OCI-LY1 (cell line): ENCODE data around the gene NEK2.

Experiments
- H2AFZ ChIP-seq: fragments of 200-600 bp; sonication (generic), shearing (Covaris generic); 2 replicates; pipeline ENCODE4 v1.6.0; 2014; ENCODE audit warnings: antibody characterized with exemption, mild to moderate bottlenecking, low read length
- H3F3A ChIP-seq: fragments of 200-600 bp; sonication (generic), shearing (Covaris generic); 2 replicates; pipeline ENCODE4 v1.6.0; 2014; ENCODE audit warnings: mild to moderate bottlenecking, antibody characterized with exemption, low read length, moderate library complexity; ENCODE audit not compliant: insufficient read depth
- H3K27ac ChIP-seq: fragments of 200-600 bp; sonication (generic); 2 replicates; pipeline ENCODE4 v1.5.1; 2014; ENCODE audit warnings: low read length, mixed run types, mild to moderate bottlenecking, low read depth; ENCODE audit not compliant: poor library complexity, severe bottlenecking
- H3K27me3 ChIP-seq: fragments of 200-600 bp; sonication (generic); 2 replicates; pipeline ENCODE4 v1.6.0; 2014; ENCODE audit warnings: antibody characterized with exemption, mild to moderate bottlenecking, low read length, moderate library complexity; ENCODE audit not compliant: insufficient read depth
- H3K36me3 ChIP-seq: fragments of 200-600 bp; sonication (generic); 2 replicates; pipeline ENCODE4 v1.6.1; 2014; ENCODE audit warnings: mild to moderate bottlenecking, antibody characterized with exemption, low read length, moderate library complexity, mixed read lengths; ENCODE audit not compliant: insufficient read depth
- H3K4me1 ChIP-seq: fragments of 200-600 bp; sonication (generic); 2 replicates; pipeline ENCODE4 v1.5.1; 2014; ENCODE audit warnings: mild to moderate bottlenecking, low read length, moderate library complexity; ENCODE audit not compliant: insufficient read depth, severe bottlenecking
- H3K4me2 ChIP-seq: fragments of 200-600 bp; sonication (generic), shearing (Covaris generic); 2 replicates; pipeline ENCODE4 v1.6.1; 2014; ENCODE audit warnings: low read length
- H3K4me3 ChIP-seq: fragments of 200-600 bp; sonication (generic); 2 replicates; pipeline ENCODE4 v1.5.1; 2014; ENCODE audit warnings: low read length, low read depth, mild to moderate bottlenecking, mixed read lengths; ENCODE audit not compliant: poor library complexity, severe bottlenecking
- H3K79me2 ChIP-seq: fragments of 200-600 bp; shearing (Covaris generic); 2 replicates; pipeline ENCODE4 v1.6.1; 2016; ENCODE audit warnings: mixed run types, low read length, mixed read lengths; ENCODE audit not compliant: insufficient read depth
- H3K9ac ChIP-seq: fragments of 200-600 bp; sonication (generic), shearing (Covaris generic); 2 replicates; pipeline ENCODE4 v1.6.1; 2014; ENCODE audit warnings: mild to moderate bottlenecking, low read length, mixed read lengths
- H3K9me2 ChIP-seq: fragments of 200-600 bp; sonication (generic), shearing (Covaris generic); 2 replicates; pipeline ENCODE4 v1.6.1; 2014; ENCODE audit warnings: low read depth, mild to moderate bottlenecking, low read length, mixed read lengths
- H3K9me3 ChIP-seq: fragments of 200-600 bp; shearing (Covaris generic); 2 replicates; pipeline ENCODE4 v1.6.1; 2014; ENCODE audit warnings: low read length, mixed read lengths
- H4K20me1 ChIP-seq: fragments of 200-600 bp; sonication (generic), shearing (Covaris generic); 2 replicates; pipeline ENCODE4 v1.6.0; 2016; ENCODE audit warnings: mild to moderate bottlenecking, low read length; ENCODE audit not compliant: insufficient read depth
- EZH2 ChIP-seq: fragments of 200-600 bp; sonication (generic), shearing (Covaris generic); IDR thresholded peaks from 2 replicates; pipeline ENCODE4 v1.8.0; 2017; ENCODE audit warnings: borderline replicate concordance, mixed run types, mild to moderate bottlenecking, antibody characterized with exemption, low read length, moderate library complexity, mixed read lengths
- TF ChIP-seq, protein P1 (sequence below): fragments of 200-600 bp; sonication (generic), shearing (Covaris generic); IDR thresholded peaks from 2 replicates; pipeline ENCODE4 v1.5.1; 2017; ENCODE audit warnings: mild to moderate bottlenecking, antibody characterized with exemption, low read length, moderate library complexity, mixed read lengths

Gene NEK2

DNA sequence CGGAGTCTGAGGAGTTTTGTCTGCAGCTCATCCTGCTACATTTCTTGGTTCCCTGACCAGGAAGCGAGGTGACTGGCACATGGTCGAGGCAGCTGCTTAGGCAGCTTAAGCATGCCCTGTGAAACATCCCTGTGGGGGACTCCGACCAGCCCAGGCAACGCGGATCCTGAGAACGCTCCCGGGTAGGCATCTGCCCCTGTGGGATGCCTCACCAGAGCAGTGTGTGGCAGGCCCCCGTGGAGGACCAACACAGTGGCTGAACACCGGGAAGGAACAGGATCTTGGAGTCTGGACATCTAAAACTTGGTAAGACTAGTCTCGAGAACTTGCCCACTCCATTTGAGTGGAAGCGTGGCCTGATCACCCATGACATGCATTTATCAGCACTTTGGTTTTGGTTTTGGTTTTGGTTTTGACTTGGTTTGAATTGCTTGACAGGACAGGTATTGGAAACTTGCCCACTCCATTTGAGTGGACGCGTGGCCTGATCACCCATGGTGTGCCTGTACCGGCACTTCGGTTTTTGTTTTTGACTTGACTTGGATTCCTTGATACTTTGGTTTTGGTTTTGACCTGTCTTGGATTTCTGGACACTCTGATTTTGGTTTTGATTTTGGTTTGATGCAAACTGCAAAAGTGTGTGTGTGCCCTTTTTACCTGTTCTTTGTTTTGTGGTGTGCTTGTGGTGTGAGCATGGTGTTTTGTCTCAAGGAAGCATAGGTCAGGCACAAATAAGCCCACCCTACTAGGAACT lies 12.2 kb upstream of the NEK2 start:
- H2AFZ ChIP-seq = no peak overlapping the region
- no peak overlapping the region for H3K4me2 ChIP-seq

DNA sequence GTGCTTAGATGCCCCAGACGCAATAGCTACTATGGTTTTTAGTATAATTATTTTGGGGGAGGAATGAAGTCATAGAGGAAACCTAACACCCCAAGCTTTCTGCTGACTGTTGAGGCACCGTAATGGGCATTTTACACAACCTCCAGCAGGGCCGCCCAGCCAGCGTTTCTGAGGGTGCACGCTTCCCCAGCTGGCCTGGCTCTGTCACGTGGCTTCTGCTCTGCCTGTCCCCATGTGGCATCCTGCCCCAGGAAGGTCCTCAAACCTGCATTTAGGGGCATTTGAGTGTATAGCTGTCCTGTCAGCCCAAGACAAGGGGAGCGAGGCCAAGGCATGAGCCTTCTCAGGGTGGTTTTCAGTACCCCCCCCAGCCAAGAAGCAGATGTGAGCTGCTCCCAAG lies 10.4 kb upstream of the NEK2 start:
- Histone ChIP-seq H3K27ac (no peak overlapping the region), H3K79me2 (no peaks in the 10 kb centered on the region), H2AFZ (no peak overlapping the region), H3K4me2 (no peak overlapping the region), H3F3A (no peaks in the 10 kb centered on the region), H3K36me3 (no peaks in the 10 kb centered on the region), H3K9me3 (no peaks in the 10 kb centered on the region), H3K4me3 (no peak overlapping the region), H4K20me1 (no peaks in the 10 kb centered on the region), H3K9me2 (no peaks in the 10 kb centered on the region), H3K9ac (no peak overlapping the region), H3K27me3 (no peaks in the 10 kb centered on the region), H3K4me1 (peaks cover 7% of the 10 kb centered on the region)
- TF ChIP-seq EZH2 = no peak
- TF ChIP-seq, protein P1, sequence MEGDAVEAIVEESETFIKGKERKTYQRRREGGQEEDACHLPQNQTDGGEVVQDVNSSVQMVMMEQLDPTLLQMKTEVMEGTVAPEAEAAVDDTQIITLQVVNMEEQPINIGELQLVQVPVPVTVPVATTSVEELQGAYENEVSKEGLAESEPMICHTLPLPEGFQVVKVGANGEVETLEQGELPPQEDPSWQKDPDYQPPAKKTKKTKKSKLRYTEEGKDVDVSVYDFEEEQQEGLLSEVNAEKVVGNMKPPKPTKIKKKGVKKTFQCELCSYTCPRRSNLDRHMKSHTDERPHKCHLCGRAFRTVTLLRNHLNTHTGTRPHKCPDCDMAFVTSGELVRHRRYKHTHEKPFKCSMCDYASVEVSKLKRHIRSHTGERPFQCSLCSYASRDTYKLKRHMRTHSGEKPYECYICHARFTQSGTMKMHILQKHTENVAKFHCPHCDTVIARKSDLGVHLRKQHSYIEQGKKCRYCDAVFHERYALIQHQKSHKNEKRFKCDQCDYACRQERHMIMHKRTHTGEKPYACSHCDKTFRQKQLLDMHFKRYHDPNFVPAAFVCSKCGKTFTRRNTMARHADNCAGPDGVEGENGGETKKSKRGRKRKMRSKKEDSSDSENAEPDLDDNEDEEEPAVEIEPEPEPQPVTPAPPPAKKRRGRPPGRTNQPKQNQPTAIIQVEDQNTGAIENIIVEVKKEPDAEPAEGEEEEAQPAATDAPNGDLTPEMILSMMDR = no peak

More for the DNA sequence above, 12.2 kb upstream of the NEK2 start:
- H3K79me2 ChIP-seq = no peaks in the 10 kb centered on the region
- no peaks in the 10 kb centered on the region for H3K9me3 ChIP-seq
- H3K4me3 ChIP-seq = no peak overlapping the region
- H3K4me1 ChIP-seq = no peaks in the 10 kb centered on the region
- H3F3A ChIP-seq = no peaks in the 10 kb centered on the region
- no peak overlapping the region for H3K9ac ChIP-seq
- H4K20me1 ChIP-seq = no peaks in the 10 kb centered on the region
- no peaks in the 10 kb centered on the region for H3K36me3 ChIP-seq
- TF ChIP-seq EZH2 = no peak
- TF ChIP-seq, protein P1 = no peak
- H3K27me3 ChIP-seq = no peaks in the 10 kb centered on the region
- H3K27ac ChIP-seq = no peak overlapping the region
- H3K9me2 ChIP-seq = no peaks in the 10 kb centered on the region

DNA sequence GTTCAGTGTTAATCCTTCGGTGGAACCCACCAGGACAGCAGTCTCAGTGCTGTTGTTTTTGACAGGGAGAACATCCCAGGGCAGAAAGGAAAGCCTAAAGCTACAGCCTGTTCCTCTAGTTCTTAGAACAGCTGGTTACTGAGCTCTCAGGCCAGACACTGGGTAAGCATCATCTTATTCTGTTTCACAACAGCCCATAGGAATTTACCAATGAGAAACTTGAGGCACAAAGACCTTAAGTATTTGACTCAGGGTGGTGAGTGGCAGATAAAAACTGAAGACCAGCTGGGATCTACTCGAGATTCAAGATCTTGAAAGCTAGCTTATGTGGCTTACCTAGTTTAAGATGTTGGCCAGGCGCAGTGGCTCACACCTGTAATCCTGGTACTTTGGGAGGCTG lies 9.4 kb upstream of the NEK2 start:
- H3K9ac ChIP-seq = no peak overlapping the region
- H4K20me1 ChIP-seq = no peaks in the 10 kb centered on the region
- H3K27ac ChIP-seq = no peak overlapping the region
- no peaks in the 10 kb centered on the region for H3K9me2 ChIP-seq
- H3K36me3 ChIP-seq = no peaks in the 10 kb centered on the region
- no peaks in the 10 kb centered on the region for H3K9me3 ChIP-seq
- no peaks in the 10 kb centered on the region for H3K79me2 ChIP-seq
- no peak for TF ChIP-seq EZH2
- TF ChIP-seq, protein P1 = no peak
- H2AFZ ChIP-seq = no peak overlapping the region
- no peak overlapping the region for H3K4me2 ChIP-seq
- 0 out of 2 replicates have a peak, but pooled peaks cover 1% of the 10 kb centered on the region for H3F3A ChIP-seq
- H3K27me3 ChIP-seq = no peaks in the 10 kb centered on the region
- no peak overlapping the region for H3K4me3 ChIP-seq
- H3K4me1 ChIP-seq = peaks cover 8% of the 10 kb centered on the region
